HEK293 (cell line): ENCODE measurements around the gene MATCAP1.

ENCODE experiments used
- CTCF ChIP-seq: fragments of 450-650 bp; formaldehyde crosslinking; IDR thresholded peaks from 2 replicates; pipeline ENCODE4 v1.5.1; 2016; ENCODE audit warnings: missing biosample characterization, missing genetic modification characterization
- GLI2 ChIP-seq: fragments of 450-650 bp; formaldehyde crosslinking; IDR thresholded peaks from 2 replicates; pipeline ENCODE4; 2017; ENCODE audit warnings: missing biosample characterization, missing genetic modification characterization, low read depth, borderline replicate concordance
- HOXA7 ChIP-seq: sonication (generic); formaldehyde crosslinking; IDR thresholded peaks from 2 replicates; pipeline ENCODE4 v1.8.1; 2022; ENCODE audit warnings: missing genetic modification reagents, borderline replicate concordance
- KLF16 ChIP-seq: fragments of 450-650 bp; formaldehyde crosslinking; IDR thresholded peaks from 2 replicates; pipeline ENCODE4 v1.5.1; 2017; ENCODE audit warnings: missing biosample characterization, missing genetic modification characterization
- OSR2 ChIP-seq: fragments of 450-650 bp; formaldehyde crosslinking; IDR thresholded peaks from 2 replicates; pipeline ENCODE4 v1.5.1; 2016; ENCODE audit warnings: missing biosample characterization, missing genetic modification characterization
- ZNF514 ChIP-seq: fragments of 450-650 bp; formaldehyde crosslinking; IDR thresholded peaks from 2 replicates; pipeline ENCODE4 v1.5.1; 2016; ENCODE audit warnings: missing biosample characterization, missing genetic modification characterization
- ZNF791 ChIP-seq: fragments of 450-650 bp; formaldehyde crosslinking; IDR thresholded peaks from 2 replicates; pipeline ENCODE4 v1.5.1; 2016; ENCODE audit warnings: missing biosample characterization, missing genetic modification characterization

GRCh38 chr16:67157892-67158635, 25.7 kb downstream of the MATCAP1 start:
- TF ChIP-seq GLI2 (tag by site-specific recombination) (no peak), ZNF791 (tag by site-specific recombination) (no peak), CTCF (tag by site-specific recombination) (no peak), KLF16 (tag by site-specific recombination) (no peak), ZNF514 (tag by site-specific recombination) (no peak), OSR2 (tag by site-specific recombination) (no peak), HOXA7 (CRISPR knock-in tag) (no peak)
